ENCODE results near the gene PC. TPM values are rescaled to one million over a fixed set of nuclear protein-coding genes. Genes with fewer than 3 reads are reported as not detected.

PC gene
- total RNA-seq, 4 donors from 2014 or later = 7.3 to 22.5 (median 17.4) TPM

- DNase-seq (ENCODE audit: low spot score in 2 of 2) = no peak
- no peak for TF ChIP-seq POLR2A (IDR thresholded peaks at IDR 0.05)
- TF ChIP-seq, protein P1, sequence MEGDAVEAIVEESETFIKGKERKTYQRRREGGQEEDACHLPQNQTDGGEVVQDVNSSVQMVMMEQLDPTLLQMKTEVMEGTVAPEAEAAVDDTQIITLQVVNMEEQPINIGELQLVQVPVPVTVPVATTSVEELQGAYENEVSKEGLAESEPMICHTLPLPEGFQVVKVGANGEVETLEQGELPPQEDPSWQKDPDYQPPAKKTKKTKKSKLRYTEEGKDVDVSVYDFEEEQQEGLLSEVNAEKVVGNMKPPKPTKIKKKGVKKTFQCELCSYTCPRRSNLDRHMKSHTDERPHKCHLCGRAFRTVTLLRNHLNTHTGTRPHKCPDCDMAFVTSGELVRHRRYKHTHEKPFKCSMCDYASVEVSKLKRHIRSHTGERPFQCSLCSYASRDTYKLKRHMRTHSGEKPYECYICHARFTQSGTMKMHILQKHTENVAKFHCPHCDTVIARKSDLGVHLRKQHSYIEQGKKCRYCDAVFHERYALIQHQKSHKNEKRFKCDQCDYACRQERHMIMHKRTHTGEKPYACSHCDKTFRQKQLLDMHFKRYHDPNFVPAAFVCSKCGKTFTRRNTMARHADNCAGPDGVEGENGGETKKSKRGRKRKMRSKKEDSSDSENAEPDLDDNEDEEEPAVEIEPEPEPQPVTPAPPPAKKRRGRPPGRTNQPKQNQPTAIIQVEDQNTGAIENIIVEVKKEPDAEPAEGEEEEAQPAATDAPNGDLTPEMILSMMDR (IDR thresholded peaks at IDR 0.05) = no peak
- 76 to 84% methylated on average over 13 to 14 of the region's 15 CpGs for WGBS, 2 donors
- intact Hi-C loops (cut with DNase I; ENCODE audit: low total_unique reads) = no loop called here
- H3K4me3 ChIP-seq (ENCODE audit: low read depth, poor library complexity, severe bottlenecking) = no peak overlapping the region
Observed at GRCh38 chr11:66886671-66887221, 71.4 kb downstream of the PC start.

DNA sequence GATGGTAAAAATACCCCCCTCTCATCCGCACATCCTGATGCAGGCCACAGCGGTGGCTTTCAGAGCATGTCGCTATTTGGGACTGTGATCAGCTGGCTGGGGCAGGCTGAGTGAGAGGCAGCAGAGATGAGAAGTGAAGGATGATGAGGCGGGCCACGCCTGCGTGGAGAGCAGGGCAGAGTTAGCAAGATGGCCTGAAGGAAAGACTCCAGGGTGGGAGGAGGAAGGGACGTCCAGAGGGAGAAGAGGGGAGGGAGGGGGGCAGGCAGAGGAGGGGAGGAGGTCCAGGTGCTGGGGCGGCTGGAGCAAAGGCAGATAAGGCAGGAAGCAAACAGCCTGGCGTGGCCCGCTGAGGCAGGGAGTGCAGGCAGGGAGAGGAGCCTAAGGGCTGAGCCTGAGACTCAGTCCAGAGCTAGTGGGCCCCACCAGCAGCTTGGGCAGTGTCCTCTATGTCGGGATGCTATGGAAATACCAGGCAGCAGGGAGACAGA lies 72.2 kb downstream of the PC start:
- no peak for DNase-seq (ENCODE audit: low spot score in 2 of 2)
- intact Hi-C loops (cut with DNase I; ENCODE audit: low total_unique reads) = no loop called here
- WGBS, 2 donors = 79% methylated on average over 11 of the region's 11 CpGs
- no peak overlapping the region for H3K4me3 ChIP-seq (ENCODE audit: low read depth, poor library complexity, severe bottlenecking)
- TF ChIP-seq, protein P1 (IDR thresholded peaks at IDR 0.05) = no peak
- no peak for TF ChIP-seq POLR2A (IDR thresholded peaks at IDR 0.05)

DNA sequence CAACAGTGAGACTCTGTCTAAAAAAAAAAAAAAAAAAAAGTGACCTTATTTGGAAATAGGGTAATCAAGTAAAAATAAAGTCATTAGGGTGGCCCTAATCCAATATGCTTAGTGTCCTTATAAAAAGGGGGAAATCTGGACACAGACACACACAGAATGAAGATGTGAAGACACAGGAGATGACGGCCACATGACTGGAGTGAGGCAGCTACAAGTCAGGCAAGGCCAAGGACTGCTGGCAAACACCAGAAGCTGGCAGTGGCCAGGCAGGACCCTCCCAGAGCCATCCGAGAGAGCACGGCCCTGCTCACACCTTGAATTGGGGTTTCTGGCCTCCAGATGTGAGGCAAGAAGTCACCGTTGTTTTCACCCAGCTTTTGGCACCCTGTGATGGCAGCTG lies 72.7 kb downstream of the PC start:
- WGBS, 2 donors = 76 to 88% methylated on average over 4 of the region's 4 CpGs
- TF ChIP-seq, protein P1 (IDR thresholded peaks at IDR 0.05) = no peak
- TF ChIP-seq POLR2A (IDR thresholded peaks at IDR 0.05) = no peak
- no peak overlapping the region for H3K4me3 ChIP-seq (ENCODE audit: low read depth, poor library complexity, severe bottlenecking)
- intact Hi-C loops (cut with DNase I; ENCODE audit: low total_unique reads) = no loop called here
- no peak for DNase-seq (ENCODE audit: low spot score in 2 of 2)

- no peak for TF ChIP-seq POLR2A (IDR thresholded peaks at IDR 0.05)
- TF ChIP-seq, protein P1 (IDR thresholded peaks at IDR 0.05) = no peak
- WGBS, 2 donors = 97 to 98% methylated on average over 4 of the region's 4 CpGs
- no peak for DNase-seq (ENCODE audit: low spot score in 2 of 2)
Observed at GRCh38 chr11:66884443-66884842, 73.7 kb downstream of the PC start.

GRCh38 chr11:66883016-66883965 lies 74.9 kb downstream of the PC start:
- 26 to 37% methylated on average over 28 to 29 of the region's 29 CpGs for WGBS, 2 donors
- DNase-seq (ENCODE audit: low spot score in 2 of 2) = no peak
- intact Hi-C loops (cut with DNase I; ENCODE audit: low total_unique reads) = no loop called here
- TF ChIP-seq POLR2A (IDR thresholded peaks at IDR 0.05) = no peak
- TF ChIP-seq, protein P1 (IDR thresholded peaks at IDR 0.05) = no peak
- no peak overlapping the region for H3K4me3 ChIP-seq (ENCODE audit: low read depth, poor library complexity, severe bottlenecking)

More at GRCh38 chr11:66884443-66884842, 73.7 kb downstream of the PC start:
- intact Hi-C loops (cut with DNase I; ENCODE audit: low total_unique reads) = no loop called here
- H3K4me3 ChIP-seq (ENCODE audit: low read depth, poor library complexity, severe bottlenecking) = no peak overlapping the region

Measured in lower leg skin (tissue), 4 donors.